ENCODE data around the gene KRT80. TPM values are rescaled to one million over a fixed set of nuclear protein-coding genes. Genes with fewer than 3 reads are reported as not detected.

KRT80 gene
- total and polyA plus RNA-seq, 8 donors = 4.8 to 18.3 (median 8.6) TPM

GRCh38 chr12:52197371-52198231 is 5.8 kb upstream of the KRT80 start:
- H3K27me3 ChIP-seq = no peaks in the 10 kb centered on the region
- intact Hi-C loops (cut with DNase I) = no loop called here
- H3K4me3 ChIP-seq = no peak overlapping the region
- no peak for TF ChIP-seq CTCF (IDR thresholded peaks at IDR 0.05)
- peak overlapping the region; percentile 38 to 77 (median 60) for H3K27ac ChIP-seq
- H3K36me3 ChIP-seq = no peaks in the 10 kb centered on the region
- H3K4me1 ChIP-seq = peaks cover 16 to 31% (median 23%) of the 10 kb centered on the region in 3 donors
- ATAC-seq (peak; percentile 61 to 91 (median 82)), DNase-seq (peak; percentile 70 to 88 (median 78)), FAIRE-seq (no peak)
- no peaks in the 10 kb centered on the region for H3K9me3 ChIP-seq
- WGBS, 2 donors = 17 to 20% methylated on average over 11 of the region's 11 CpGs

DNA sequence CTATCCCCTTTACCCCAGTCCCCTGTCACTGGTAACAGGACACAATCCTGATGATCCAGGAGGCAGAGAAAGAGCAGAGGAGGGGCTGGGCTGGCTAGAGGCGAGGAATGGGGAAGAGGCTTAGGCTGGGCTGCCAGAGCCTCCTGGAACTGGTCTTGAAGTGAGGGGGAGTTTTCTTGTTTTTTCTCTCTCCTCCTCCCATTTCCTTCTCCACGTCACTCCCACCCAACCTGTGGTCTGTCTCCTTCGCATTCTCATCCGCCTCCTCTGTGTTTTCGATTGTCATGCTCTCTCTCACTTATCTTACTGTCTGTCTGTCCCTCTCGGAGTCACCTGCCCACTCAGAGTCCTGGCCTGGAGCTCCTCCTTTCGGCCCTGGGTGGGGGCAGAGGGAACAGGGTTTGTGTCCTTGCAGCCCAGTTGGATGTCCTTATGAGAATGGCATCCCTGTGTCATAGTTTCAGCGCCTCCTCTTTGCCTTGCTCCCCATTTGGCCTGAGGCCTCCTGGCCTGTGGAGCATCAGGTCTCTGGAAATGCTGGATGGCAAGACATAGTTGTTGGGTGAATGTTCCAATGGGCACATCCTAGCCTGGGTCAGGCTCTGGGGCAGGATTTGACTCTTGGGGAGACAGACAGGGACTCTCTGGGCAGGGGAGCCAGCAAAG is 3.4 kb upstream of the KRT80 start:
- Histone ChIP-seq H3K4me3 (no peak overlapping the region), H3K27me3 (no peaks in the 10 kb centered on the region), H3K36me3 (no peaks in the 10 kb centered on the region), H3K4me1 (peaks cover 21 to 38% (median 28%) of the 10 kb centered on the region in 3 donors), H3K27ac (no peak overlapping the region), H3K9me3 (no peaks in the 10 kb centered on the region)
- no peak for DNase-seq
- ATAC-seq = no peak
- no peak for FAIRE-seq
- intact Hi-C loops (cut with DNase I) = no loop called here
- TF ChIP-seq CTCF (IDR thresholded peaks at IDR 0.05) = no peak
- 83 to 87% methylated on average over 8 of the region's 8 CpGs for WGBS, 2 donors

DNA sequence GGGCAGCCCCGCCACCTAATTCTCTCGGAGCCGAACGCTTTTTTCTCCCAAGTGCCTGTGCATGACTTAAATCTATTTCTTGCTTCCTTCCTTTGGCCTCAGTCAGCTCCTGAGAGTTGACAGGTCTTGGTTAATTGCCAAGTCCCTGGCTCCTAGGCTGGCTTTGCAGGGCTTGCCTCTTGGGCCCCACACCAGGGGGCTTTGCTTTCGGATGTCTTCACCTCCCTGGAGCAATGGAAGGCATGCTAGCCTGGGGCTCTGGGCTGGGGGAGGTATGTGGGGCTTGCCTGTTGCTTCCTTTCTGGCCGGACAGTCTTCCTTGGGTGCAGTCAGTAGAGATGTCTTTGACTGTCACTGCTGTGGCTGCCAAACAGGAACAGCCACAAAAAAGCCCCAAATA is 2.2 kb upstream of the KRT80 start:
- no peak overlapping the region for H3K4me3 ChIP-seq
- H3K36me3 ChIP-seq = no peaks in the 10 kb centered on the region
- H3K4me1 ChIP-seq = peaks cover 21 to 38% (median 28%) of the 10 kb centered on the region in 3 donors
- intact Hi-C loops (cut with DNase I) = no loop called here
- no peak for TF ChIP-seq CTCF (IDR thresholded peaks at IDR 0.05)
- ATAC-seq (no peak), FAIRE-seq (no peak), DNase-seq (no peak)
- H3K27ac ChIP-seq = peak overlapping the region in 1 of 4 donors; percentile 3
- WGBS, 2 donors = 69 to 71% methylated on average over 6 of the region's 6 CpGs
- H3K27me3 ChIP-seq = no peaks in the 10 kb centered on the region
- H3K9me3 ChIP-seq = no peaks in the 10 kb centered on the region

- no peak for DNase-seq
- no peak overlapping the region for H3K4me3 ChIP-seq
- H3K27me3 ChIP-seq = no peaks in the 10 kb centered on the region
- no peaks in the 10 kb centered on the region for H3K9me3 ChIP-seq
- WGBS, 2 donors = 70 to 71% methylated on average over 6 of the region's 6 CpGs
- intact Hi-C loops (cut with DNase I) = no loop called here
- no peaks in the 10 kb centered on the region for H3K36me3 ChIP-seq
- no peak for TF ChIP-seq CTCF (IDR thresholded peaks at IDR 0.05)
- peak overlapping the region in 2 of 4 donors; percentile 82 to 92 for H3K27ac ChIP-seq
- no peak for ATAC-seq
- peaks cover 21 to 33% (median 26%) of the 10 kb centered on the region in 3 donors for H3K4me1 ChIP-seq
- no peak for FAIRE-seq
These were observed 1.7 kb upstream of the KRT80 start for GRCh38 chr12:52193532-52193931.

All from pancreas (tissue), 10 donors.